HK-2 (cell line): ENCODE measurements around the gene KLHL36.
A peak's percentile ranks its signal among the peaks of the same experiment; 100 is the strongest.

Experiments used
- DNase-seq: peaks from one replicate; pipeline ENCODE4 v3.0.0-alpha.2; 2018; ENCODE audit not compliant: unreplicated experiment

Gene KLHL36

GRCh38 chr16:84643674-84644073 lies 4.6 kb upstream of the KLHL36 start:
- no peak for DNase-seq

GRCh38 chr16:84648595-84649510 lies 542 bp downstream of the KLHL36 start:
- DNase-seq, result peak; percentile 40

GRCh38 chr16:84649511-84649861 lies 1.2 kb downstream of the KLHL36 start:
- no peak for DNase-seq

GRCh38 chr16:84650062-84650991 lies 2.0 kb downstream of the KLHL36 start:
- DNase-seq, result peak; percentile 37

- DNase-seq, result no peak
Measured at GRCh38 chr16:84652566-84652965, 4.3 kb downstream of the KLHL36 start.

GRCh38 chr16:84654238-84654637 lies 5.9 kb downstream of the KLHL36 start:
- no peak for DNase-seq

- no peak for DNase-seq
Measured at GRCh38 chr16:84654998-84655397, 6.7 kb downstream of the KLHL36 start.

GRCh38 chr16:84656649-84657048 lies 8.3 kb downstream of the KLHL36 start:
- DNase-seq, result no peak

GRCh38 chr16:84657229-84657837 lies 9.0 kb downstream of the KLHL36 start:
- DNase-seq, result no peak

- no peak for DNase-seq
Measured at GRCh38 chr16:84658690-84659089, 10.4 kb downstream of the KLHL36 start.

- no peak for DNase-seq
Measured at GRCh38 chr16:84659656-84660300, 11.5 kb downstream of the KLHL36 start.

- no peak for DNase-seq
Measured at GRCh38 chr16:84660973-84661372, 12.7 kb downstream of the KLHL36 start.

GRCh38 chr16:84661418-84662060 lies 13.2 kb downstream of the KLHL36 start:
- no peak for DNase-seq

GRCh38 chr16:84662471-84662870 lies 14.2 kb downstream of the KLHL36 start:
- DNase-seq, result no peak

GRCh38 chr16:84663433-84664101 lies 15.3 kb downstream of the KLHL36 start:
- DNase-seq, result no peak

- no peak for DNase-seq
Measured at GRCh38 chr16:84665359-84665758, 17.0 kb downstream of the KLHL36 start.

GRCh38 chr16:84665843-84666242 lies 17.5 kb downstream of the KLHL36 start:
- no peak for DNase-seq

GRCh38 chr16:84667600-84668309 lies 19.4 kb downstream of the KLHL36 start:
- no peak for DNase-seq

GRCh38 chr16:84670063-84670462 lies 21.8 kb downstream of the KLHL36 start:
- DNase-seq, result no peak
